ENCODE results near the gene SLC35B3. TPM values are rescaled to one million over a fixed set of nuclear protein-coding genes. Genes with fewer than 3 reads are reported as not detected.

The SLC35B3 gene
- total and polyA plus RNA-seq, 2 donors (not counting 1 experiment from before 2014, with no cell fraction given), result 19.0 to 42.1 TPM

- H3K27me3 ChIP-seq (ENCODE audit: control insufficient read depth, insufficient read depth, low read length), result no peaks in the 10 kb centered on the region
- no peak for DNase-seq (ENCODE audit: low read depth in 2 of 2)
- no peaks in the 10 kb centered on the region for H4K20me1 ChIP-seq (ENCODE audit: control insufficient read depth, extremely low read depth, insufficient read depth, low read length)
- no peak for TF ChIP-seq CTCF (conservative IDR thresholded peaks at IDR 0.05 in 1 of 2, IDR thresholded peaks at IDR 0.05 in 1 of 2; ENCODE audit: low read depth in 1 of 2, low read length in 2 of 2)
- TF ChIP-seq EZH2 (IDR thresholded peaks at IDR 0.05; ENCODE audit: low read length, missing control alignments), result no peak
- no peaks in the 10 kb centered on the region for H3K36me3 ChIP-seq (ENCODE audit: control insufficient read depth, insufficient read depth, low read length)
- H3K27ac ChIP-seq (ENCODE audit: insufficient read depth, low read length), result no peak overlapping the region
- no peaks in the 10 kb centered on the region for H3K79me2 ChIP-seq (ENCODE audit: control insufficient read depth, insufficient read depth, low read length)
- no peak overlapping the region for H2AFZ ChIP-seq (ENCODE audit: low read length)
- H3K4me3 ChIP-seq (replicated peaks in 1 of 4; ENCODE audit: control extremely low read depth in 1 of 4, insufficient read depth in 1 of 4, low read depth in 3 of 4, low read length in 4 of 4), result no peak overlapping the region
- H3K9ac ChIP-seq (ENCODE audit: insufficient read depth, low read length), result no peak overlapping the region
- H3K4me2 ChIP-seq (ENCODE audit: extremely low read depth, insufficient read depth, low read length), result no peak overlapping the region
- no peaks in the 10 kb centered on the region for H3K4me1 ChIP-seq (ENCODE audit: control insufficient read depth, extremely low read depth, insufficient read depth, low read length)
- H3K9me3 ChIP-seq (ENCODE audit: control insufficient read depth, insufficient read depth, low read depth, low read length), result no peaks in the 10 kb centered on the region
Measured at GRCh38 chr6:8442150-8442549, 6.8 kb upstream of the SLC35B3 start.

- Histone ChIP-seq H3K27ac (ENCODE audit: insufficient read depth, low read length) (no peak overlapping the region), H3K4me2 (ENCODE audit: extremely low read depth, insufficient read depth, low read length) (no peak overlapping the region), H4K20me1 (ENCODE audit: control insufficient read depth, extremely low read depth, insufficient read depth, low read length) (no peaks in the 10 kb centered on the region), H2AFZ (ENCODE audit: low read length) (no peak overlapping the region), H3K9me3 (ENCODE audit: control insufficient read depth, insufficient read depth, low read depth, low read length) (no peaks in the 10 kb centered on the region), H3K9ac (ENCODE audit: insufficient read depth, low read length) (no peak overlapping the region), H3K36me3 (ENCODE audit: control insufficient read depth, insufficient read depth, low read length) (no peaks in the 10 kb centered on the region), H3K27me3 (ENCODE audit: control insufficient read depth, insufficient read depth, low read length) (no peaks in the 10 kb centered on the region), H3K4me3 (replicated peaks in 1 of 4; ENCODE audit: control extremely low read depth in 1 of 4, insufficient read depth in 1 of 4, low read depth in 3 of 4, low read length in 4 of 4) (no peak overlapping the region), H3K4me1 (ENCODE audit: control insufficient read depth, extremely low read depth, insufficient read depth, low read length) (no peaks in the 10 kb centered on the region), H3K79me2 (ENCODE audit: control insufficient read depth, insufficient read depth, low read length) (no peaks in the 10 kb centered on the region)
- TF ChIP-seq CTCF (conservative IDR thresholded peaks at IDR 0.05 in 1 of 2, IDR thresholded peaks at IDR 0.05 in 1 of 2; ENCODE audit: low read depth in 1 of 2, low read length in 2 of 2) (no peak), EZH2 (IDR thresholded peaks at IDR 0.05; ENCODE audit: low read length, missing control alignments) (no peak)
- peak in 1 of 2 donors; percentile 21 for DNase-seq (ENCODE audit: low read depth in 2 of 2)
Measured at GRCh38 chr6:8441452-8441851, 6.1 kb upstream of the SLC35B3 start.

GRCh38 chr6:8439601-8440268 lies 4.4 kb upstream of the SLC35B3 start:
- Histone ChIP-seq H2AFZ (ENCODE audit: low read length) (no peak overlapping the region), H3K9ac (ENCODE audit: insufficient read depth, low read length) (no peak overlapping the region), H3K9me3 (ENCODE audit: control insufficient read depth, insufficient read depth, low read depth, low read length) (no peaks in the 10 kb centered on the region), H3K79me2 (ENCODE audit: control insufficient read depth, insufficient read depth, low read length) (peaks cover 6% of the 10 kb centered on the region), H3K4me2 (ENCODE audit: extremely low read depth, insufficient read depth, low read length) (no peak overlapping the region), H3K36me3 (ENCODE audit: control insufficient read depth, insufficient read depth, low read length) (no peaks in the 10 kb centered on the region), H4K20me1 (ENCODE audit: control insufficient read depth, extremely low read depth, insufficient read depth, low read length) (no peaks in the 10 kb centered on the region), H3K4me1 (ENCODE audit: control insufficient read depth, extremely low read depth, insufficient read depth, low read length) (peaks cover 2% of the 10 kb centered on the region), H3K4me3 (replicated peaks in 1 of 4; ENCODE audit: control extremely low read depth in 1 of 4, insufficient read depth in 1 of 4, low read depth in 3 of 4, low read length in 4 of 4) (no peak overlapping the region), H3K27me3 (ENCODE audit: control insufficient read depth, insufficient read depth, low read length) (no peaks in the 10 kb centered on the region), H3K27ac (ENCODE audit: insufficient read depth, low read length) (no peak overlapping the region)
- no peak for TF ChIP-seq CTCF (conservative IDR thresholded peaks at IDR 0.05 in 1 of 2, IDR thresholded peaks at IDR 0.05 in 1 of 2; ENCODE audit: low read depth in 1 of 2, low read length in 2 of 2)
- TF ChIP-seq EZH2 (IDR thresholded peaks at IDR 0.05; ENCODE audit: low read length, missing control alignments), result no peak
- no peak for DNase-seq (ENCODE audit: low read depth in 2 of 2)

All from fibroblast of lung (primary cell).